ENCODE measurements around the gene MYH4. TPM values are rescaled to one million over a fixed set of nuclear protein-coding genes. Genes with fewer than 3 reads are reported as not detected.

The MYH4 gene
- total and polyA plus RNA-seq, 10 donors = not detected

GRCh38 chr17:10513299-10514067 lies 44.1 kb upstream of the MYH4 start:
- TF ChIP-seq POLR2A (IDR thresholded peaks at IDR 0.05) (no peak), POLR2AphosphoS5 (IDR thresholded peaks at IDR 0.05) (no peak), CTCF (IDR thresholded peaks at IDR 0.05 in 8 of 11, conservative IDR thresholded peaks at IDR 0.05 in 3 of 11) (no peak)
- Histone ChIP-seq H3K4me3 (no peak overlapping the region), H3K27me3 (replicated peaks in 1 of 7) (no peaks in the 10 kb centered on the region), H3K27ac (no peak overlapping the region), H3K9me3 (no peaks in the 10 kb centered on the region), H3K4me1 (no peaks in the 10 kb centered on the region), H3K36me3 (no peaks in the 10 kb centered on the region)
- 54 to 66% (median 57%) methylated on average over 6 of the region's 6 CpGs for WGBS, 5 donors
- intact Hi-C loops (cut with DNase I; ENCODE audit: low total_unique reads) = no loop called here
- DNase-seq = no peak

- TF ChIP-seq POLR2AphosphoS5 (IDR thresholded peaks at IDR 0.05) (no peak), CTCF (IDR thresholded peaks at IDR 0.05 in 8 of 11, conservative IDR thresholded peaks at IDR 0.05 in 3 of 11) (no peak), POLR2A (IDR thresholded peaks at IDR 0.05) (no peak)
- H3K27me3 ChIP-seq (replicated peaks in 1 of 7) = no peaks in the 10 kb centered on the region
- no peaks in the 10 kb centered on the region for H3K9me3 ChIP-seq
- no peak for DNase-seq
- H3K4me3 ChIP-seq = no peak overlapping the region
- H3K4me1 ChIP-seq = no peaks in the 10 kb centered on the region
- H3K27ac ChIP-seq = no peak overlapping the region
- WGBS, 5 donors = 65 to 87% (median 71%) methylated on average over 2 of the region's 2 CpGs
- intact Hi-C loops (cut with DNase I; ENCODE audit: low total_unique reads) = no loop called here
- no peaks in the 10 kb centered on the region for H3K36me3 ChIP-seq
These were observed 43.5 kb upstream of the MYH4 start for GRCh38 chr17:10512856-10513255.

DNA sequence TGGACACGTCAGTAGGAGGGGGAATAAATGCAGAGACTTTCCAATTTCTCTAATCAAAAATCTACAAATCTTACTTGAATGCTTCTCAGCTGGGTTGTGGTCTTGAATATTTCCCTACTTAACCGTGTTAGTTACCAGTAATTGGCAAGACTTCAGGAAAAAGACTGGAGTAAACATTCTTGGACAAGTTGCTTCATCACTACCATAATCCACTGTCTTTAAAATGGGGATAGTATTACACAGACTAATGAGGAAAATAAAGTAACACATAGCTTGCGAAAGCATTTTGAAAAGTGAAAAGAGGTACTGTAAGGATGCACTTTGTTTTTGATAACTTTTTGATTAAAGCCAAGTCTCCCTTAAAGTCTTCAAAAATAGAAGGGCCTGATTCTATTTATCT lies 30.6 kb upstream of the MYH4 start:
- H3K9me3 ChIP-seq = no peaks in the 10 kb centered on the region
- no peaks in the 10 kb centered on the region for H3K4me1 ChIP-seq
- WGBS, 5 donors = 73 to 88% (median 82%) methylated on average over 3 of the region's 3 CpGs
- no peaks in the 10 kb centered on the region for H3K27me3 ChIP-seq (replicated peaks in 1 of 7)
- no peaks in the 10 kb centered on the region for H3K36me3 ChIP-seq
- no peak overlapping the region for H3K4me3 ChIP-seq
- no peak for DNase-seq
- intact Hi-C loops (cut with DNase I; ENCODE audit: low total_unique reads) = no loop called here
- TF ChIP-seq CTCF (IDR thresholded peaks at IDR 0.05 in 8 of 11, conservative IDR thresholded peaks at IDR 0.05 in 3 of 11) (no peak), POLR2A (IDR thresholded peaks at IDR 0.05) (no peak), POLR2AphosphoS5 (IDR thresholded peaks at IDR 0.05) (no peak)
- H3K27ac ChIP-seq = no peak overlapping the region

- no peak for DNase-seq
- Histone ChIP-seq H3K4me3 (no peak overlapping the region), H3K9me3 (peaks cover 7 to 47% (median 39%) of the 10 kb centered on the region in 8 donors), H3K27me3 (replicated peaks in 1 of 7) (no peaks in the 10 kb centered on the region), H3K4me1 (no peaks in the 10 kb centered on the region), H3K36me3 (no peaks in the 10 kb centered on the region), H3K27ac (no peak overlapping the region)
- WGBS, 5 donors = 86 to 95% (median 93%) methylated on average over 2 of the region's 2 CpGs
- intact Hi-C loops (cut with DNase I; ENCODE audit: low total_unique reads) = no loop called here
- TF ChIP-seq CTCF (IDR thresholded peaks at IDR 0.05 in 8 of 11, conservative IDR thresholded peaks at IDR 0.05 in 3 of 11) (no peak), POLR2A (IDR thresholded peaks at IDR 0.05) (no peak), POLR2AphosphoS5 (IDR thresholded peaks at IDR 0.05) (no peak)
These were observed 22.6 kb upstream of the MYH4 start for GRCh38 chr17:10492004-10492403.
